GM12801 (cell line): ENCODE measurements around the gene ATP10A.

Experiments used
- TF ChIP-seq, protein P1 (sequence below): IDR thresholded peaks from one replicate; pipeline ENCODE4 v1.5.1; 2011; ENCODE audit warnings: control low read depth; ENCODE audit not compliant: insufficient read length; ENCODE audit errors: extremely low read depth

ATP10A gene

DNA sequence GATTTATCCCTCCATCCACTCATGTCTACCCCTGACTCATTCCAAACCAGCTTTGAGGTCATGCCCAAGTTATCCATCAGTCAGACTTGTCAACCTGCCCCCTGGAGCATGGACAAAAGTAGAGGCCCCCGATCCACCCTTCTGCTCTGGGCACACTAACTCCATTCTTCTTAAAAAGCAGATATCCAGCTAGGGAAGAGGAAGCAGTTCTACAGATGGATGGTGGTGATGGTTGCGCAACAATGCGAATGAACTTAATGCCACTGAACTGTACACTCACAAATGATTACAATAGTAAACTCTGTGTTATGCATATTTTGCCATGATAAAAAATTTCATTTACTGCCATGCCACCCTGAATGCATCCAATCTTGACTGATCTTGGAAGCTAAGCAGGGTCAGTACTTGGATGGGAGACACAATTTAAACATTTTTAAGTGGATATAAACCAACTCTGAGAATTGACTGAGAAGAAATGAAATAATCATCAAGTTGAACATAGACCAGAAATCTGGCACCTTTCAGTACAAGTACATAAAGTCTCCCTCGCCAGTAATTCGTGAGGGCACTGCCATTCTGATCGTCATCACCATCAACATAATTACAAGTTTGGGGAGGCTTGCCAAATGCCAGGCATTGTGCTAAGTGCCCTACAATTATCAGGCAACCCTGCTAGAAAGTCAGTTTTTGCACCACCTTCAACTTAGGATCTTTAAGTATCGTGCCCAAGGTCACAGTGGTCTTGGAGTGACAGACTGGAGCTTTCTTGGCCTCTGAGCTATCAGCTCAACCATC lies 124.8 kb downstream of the ATP10A start:
- TF ChIP-seq, protein P1, sequence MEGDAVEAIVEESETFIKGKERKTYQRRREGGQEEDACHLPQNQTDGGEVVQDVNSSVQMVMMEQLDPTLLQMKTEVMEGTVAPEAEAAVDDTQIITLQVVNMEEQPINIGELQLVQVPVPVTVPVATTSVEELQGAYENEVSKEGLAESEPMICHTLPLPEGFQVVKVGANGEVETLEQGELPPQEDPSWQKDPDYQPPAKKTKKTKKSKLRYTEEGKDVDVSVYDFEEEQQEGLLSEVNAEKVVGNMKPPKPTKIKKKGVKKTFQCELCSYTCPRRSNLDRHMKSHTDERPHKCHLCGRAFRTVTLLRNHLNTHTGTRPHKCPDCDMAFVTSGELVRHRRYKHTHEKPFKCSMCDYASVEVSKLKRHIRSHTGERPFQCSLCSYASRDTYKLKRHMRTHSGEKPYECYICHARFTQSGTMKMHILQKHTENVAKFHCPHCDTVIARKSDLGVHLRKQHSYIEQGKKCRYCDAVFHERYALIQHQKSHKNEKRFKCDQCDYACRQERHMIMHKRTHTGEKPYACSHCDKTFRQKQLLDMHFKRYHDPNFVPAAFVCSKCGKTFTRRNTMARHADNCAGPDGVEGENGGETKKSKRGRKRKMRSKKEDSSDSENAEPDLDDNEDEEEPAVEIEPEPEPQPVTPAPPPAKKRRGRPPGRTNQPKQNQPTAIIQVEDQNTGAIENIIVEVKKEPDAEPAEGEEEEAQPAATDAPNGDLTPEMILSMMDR, result no peak

DNA sequence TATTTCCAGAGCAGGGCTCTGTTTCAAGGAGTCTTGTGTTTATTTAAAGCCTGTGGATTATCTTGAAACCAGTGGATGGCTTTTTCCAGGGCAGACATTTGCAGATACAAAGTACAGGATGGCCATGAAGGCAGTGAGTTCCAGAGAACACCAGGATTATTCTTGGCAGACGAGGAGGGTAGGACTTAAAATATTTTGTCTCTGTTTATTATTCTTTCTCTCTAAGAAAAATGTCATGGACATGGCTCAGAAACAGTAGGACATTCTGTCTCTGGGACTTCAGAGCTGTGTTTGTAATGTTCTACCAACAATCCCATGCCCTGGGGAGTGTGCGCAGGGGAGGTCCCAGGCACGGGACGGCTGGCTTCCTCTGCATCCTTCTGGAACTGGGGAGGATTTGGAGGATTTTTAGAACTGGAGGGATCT lies 125.9 kb downstream of the ATP10A start:
- TF ChIP-seq, protein P1, result no peak

DNA sequence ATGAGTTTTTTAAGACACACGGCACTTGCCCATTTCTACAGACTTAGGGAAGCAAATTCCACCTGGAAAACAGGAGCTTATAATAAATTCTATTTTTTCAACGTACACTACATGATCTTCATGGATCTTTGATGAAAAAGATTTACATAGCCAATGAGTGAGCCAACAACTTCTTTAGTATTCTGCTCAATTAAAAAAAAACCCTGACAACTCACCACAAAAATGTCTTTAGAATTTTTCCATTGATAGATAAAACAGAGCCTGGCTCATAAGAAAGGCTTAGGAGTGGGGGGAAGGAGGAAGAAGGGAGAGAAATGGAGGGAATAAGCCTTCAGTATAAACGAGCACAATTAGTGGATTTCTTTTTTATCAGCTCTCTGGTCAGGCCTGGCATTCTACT lies 126.7 kb downstream of the ATP10A start:
- TF ChIP-seq, protein P1, result no peak

DNA sequence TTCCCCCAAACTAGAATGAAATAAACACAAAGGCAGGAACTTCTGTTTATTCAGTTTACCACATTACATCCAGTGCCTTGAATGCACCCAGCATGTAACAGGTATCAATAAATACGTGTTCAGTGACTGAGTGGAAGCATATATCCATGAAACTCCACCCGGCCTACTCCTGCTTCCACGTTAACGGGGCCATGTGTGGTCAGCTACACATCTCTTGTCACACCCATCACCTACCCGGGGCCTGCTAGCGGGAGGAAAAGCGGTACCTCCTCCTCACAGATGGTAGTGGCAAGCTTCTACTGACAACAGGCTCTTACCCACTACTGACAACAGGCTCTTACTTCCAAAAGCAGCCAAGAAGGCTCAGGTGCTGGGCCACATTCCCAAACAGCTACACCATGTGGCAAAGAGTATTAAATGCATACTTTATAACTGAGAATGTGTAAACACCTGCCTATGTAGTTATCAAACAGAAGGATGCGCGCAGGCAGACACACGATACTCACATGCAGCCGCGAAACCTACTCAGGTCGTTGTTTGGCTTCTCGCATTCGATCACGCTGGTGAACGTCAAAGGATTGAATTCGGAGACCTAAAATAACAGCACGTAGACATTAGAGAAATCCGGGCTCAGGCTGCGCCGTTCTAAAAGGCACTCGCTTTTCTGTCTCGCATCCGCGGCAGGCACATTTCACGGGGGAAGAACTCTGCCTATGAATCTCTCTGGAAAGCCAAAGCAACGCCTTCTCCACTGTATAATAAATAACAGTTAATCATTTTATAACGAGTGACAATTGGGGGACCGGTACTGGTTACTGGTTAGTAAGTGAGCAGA lies 127.4 kb downstream of the ATP10A start:
- TF ChIP-seq, protein P1, result no peak

DNA sequence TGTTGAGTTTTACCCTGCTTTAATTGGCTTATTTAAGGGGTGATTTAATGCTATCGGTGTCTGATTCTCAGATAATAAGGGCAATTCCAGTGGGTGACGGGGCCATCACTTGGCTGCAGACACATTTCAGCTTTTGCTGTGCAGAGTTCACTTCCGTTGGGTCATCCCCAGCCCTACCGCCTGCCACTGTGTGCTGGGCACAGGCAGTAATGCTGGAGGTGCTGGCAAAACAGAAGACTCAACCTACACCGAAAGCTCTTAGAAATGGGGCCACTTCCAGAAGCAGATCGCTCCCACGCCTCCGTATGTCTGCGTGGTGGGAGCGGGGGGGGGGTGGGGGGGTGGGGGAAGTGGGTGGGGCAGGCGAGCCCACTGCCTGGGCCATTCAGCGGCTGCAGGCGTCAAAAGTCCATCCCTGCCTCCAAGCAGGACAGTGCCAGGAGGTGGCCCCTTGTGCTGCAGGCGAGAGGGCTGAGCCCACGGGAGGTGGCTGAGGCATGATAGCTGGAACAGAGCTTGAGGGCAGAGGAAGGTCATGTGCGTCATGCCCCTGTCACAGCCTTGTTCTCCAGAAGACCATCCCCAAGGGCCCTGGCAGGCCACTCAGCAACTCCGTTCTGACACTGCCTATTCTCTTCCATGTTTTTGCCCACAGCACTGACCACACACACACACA lies 128.3 kb downstream of the ATP10A start:
- TF ChIP-seq, protein P1, result no peak

DNA sequence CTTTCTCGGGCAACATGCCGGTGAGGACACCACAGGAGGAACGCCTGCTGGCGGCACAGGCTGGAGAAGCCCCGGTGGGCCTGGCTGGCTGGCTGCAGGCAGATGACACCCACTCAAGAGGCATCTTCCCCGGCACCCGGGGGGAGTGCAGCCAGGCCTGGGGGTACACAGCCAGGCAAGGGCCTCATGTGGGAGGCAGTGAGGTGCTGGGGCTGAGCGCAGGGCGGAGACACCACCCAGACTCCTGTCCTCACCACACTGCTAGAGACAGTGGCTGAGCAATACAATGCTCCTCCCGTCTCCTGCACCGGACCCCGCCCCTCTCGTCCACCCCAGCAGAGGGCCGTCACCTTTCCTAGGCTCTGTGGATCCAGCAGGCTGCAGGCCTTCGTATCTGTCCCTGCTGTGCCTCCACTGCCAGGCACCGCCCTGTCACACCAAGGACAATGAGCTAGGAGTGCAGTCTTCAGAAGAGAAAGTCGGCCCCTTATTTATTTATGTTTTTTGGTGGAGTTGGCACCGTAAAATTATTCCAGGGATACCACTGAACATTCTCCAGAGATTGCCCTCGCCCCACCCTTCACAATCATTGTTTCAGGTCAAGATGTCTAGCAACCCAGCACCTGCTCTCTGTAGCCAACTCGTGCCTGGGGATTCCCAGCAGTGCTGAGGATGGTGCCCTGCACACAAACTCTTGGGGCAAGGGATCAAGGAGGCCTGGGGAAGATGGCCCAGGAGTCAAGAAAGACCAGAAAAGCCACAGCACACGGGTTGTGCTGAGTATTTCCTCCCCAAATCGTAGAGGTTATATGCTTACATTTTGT lies 129.1 kb downstream of the ATP10A start:
- TF ChIP-seq, protein P1, result no peak
